HG03095 (cell line): Measurements from ENCODE around the gene CPD.

Source experiments
- ATAC-seq: cut with Tn5 transposase; IDR thresholded peaks from one replicate; pipeline ENCODE4 v1.9.1; 2021; ENCODE audit warnings: moderate library complexity; ENCODE audit not compliant: unreplicated experiment

The CPD gene

GRCh38 chr17:30493780-30494179 is 115.1 kb downstream of the CPD start:
- ATAC-seq = no peak

DNA sequence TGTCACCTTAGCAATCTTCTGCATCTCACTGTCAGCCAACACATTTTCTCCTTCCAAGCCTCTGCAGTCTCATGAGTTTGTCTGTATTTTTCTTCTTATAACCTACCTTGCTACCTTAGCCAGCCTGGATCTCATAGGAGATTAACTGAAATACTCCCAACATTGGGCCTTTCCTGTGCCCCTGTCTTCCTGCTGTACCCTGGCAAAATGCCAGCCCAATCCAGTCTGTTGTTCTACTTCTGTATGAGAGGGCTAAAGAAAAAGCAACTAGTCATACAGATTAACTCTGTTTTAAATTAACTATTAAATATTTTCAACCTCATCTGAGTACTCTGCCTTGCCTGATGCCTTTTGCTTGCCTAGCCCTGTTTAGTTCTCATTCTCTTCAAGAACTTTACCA is 116.9 kb downstream of the CPD start:
- no peak for ATAC-seq

DNA sequence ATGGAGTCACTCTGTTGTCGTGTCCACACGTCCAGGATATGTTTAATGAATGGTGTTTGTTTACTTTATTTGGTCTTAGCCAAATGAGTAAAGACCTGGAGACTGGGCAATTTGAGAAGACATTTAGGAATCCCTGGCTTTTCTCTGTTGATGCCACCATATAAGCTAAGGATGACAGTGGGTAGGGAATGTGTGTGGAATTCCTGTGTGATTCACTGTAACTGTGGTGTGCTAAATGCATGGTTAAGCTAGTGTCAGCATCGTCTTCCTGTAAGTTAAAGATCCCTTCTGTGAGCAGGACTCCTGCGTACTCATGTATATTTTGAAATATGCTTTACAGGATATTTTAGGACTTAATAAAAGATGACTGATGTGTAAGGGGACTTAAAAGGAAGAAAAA is 124.8 kb downstream of the CPD start:
- ATAC-seq = no peak

DNA sequence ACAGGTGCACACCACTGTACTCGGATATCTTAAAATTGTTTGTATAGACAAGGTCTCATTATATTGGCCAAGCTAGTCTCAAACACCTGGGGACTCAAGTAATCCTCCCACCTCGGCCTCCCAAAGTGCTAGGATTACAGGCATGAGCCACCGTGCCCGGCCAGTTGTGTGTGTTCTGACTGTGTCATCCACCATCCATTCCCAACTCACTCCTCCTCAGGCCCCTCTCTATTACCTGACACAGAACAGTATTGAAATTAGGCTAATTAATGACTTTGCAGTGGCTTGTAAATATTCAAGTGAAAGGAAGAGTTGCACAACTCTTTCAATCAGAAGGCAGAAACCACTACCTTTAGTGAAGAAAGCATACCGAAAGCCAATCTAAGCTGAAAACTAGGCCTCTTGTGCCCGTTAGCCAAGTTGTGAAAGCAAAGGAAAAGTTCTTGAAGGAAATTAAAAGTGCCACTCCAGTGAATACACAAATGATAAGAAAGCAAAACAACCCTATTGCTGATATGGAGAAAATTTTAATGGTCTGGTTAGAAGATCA is 127.2 kb downstream of the CPD start:
- ATAC-seq = no peak

DNA sequence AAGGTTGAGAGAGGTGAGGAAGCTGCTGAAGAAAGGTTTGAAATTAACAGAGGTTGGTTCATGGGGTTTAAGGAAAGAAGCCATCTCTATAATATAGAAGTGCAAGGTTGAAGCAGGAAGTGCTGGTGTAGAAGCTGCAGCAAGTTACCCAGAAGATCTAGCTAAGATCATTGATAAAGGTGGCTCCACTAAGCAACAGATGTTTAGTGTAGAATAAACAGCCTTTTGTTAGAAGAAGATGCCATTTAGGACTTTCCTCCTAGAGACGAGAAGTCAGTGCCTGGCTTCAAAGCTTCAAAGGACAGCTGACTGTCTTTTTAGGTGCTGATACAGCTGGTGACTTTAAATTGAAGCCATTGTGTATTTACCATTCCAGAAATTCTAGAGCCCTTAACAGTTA is 127.8 kb downstream of the CPD start:
- no peak for ATAC-seq

DNA sequence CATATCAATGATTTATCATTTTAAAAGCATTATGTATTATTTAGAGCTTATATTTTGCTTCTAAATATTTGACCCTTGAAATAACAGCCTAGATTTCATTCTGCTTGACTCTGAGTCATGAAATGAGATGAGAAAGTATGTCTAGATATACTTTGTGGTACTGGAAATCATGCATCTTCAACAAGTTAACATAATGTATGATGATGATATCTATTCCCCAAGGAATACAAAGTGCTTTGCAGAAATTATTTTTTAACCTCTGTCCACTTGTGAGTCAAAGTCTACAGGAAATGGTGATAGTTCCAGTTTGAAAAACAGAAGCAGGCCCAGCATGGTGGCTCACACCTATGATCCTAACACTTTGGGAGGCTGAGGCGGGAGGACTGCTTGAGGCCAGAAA is 134.6 kb downstream of the CPD start:
- ATAC-seq = no peak

- no peak for ATAC-seq
Measured at GRCh38 chr17:30514895-30515596, 136.3 kb downstream of the CPD start.

DNA sequence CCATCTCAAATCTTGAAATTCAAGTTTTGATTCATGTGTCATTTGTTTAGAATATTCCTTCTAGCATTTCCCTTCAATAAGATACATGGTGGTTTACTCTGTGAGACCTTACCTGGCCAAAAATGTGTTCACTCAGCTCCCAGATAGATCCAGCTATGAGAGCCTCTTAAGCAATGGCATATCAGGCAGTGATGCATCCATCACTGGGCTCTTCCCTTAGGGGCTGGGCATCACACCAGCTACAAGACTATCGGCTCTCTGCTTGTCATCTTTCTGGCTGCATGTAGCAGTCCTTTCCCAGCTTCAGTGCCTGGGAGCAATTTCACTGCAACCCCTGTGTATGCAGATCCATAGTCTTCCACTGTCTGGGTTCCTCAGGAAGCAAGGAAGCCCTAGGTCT is 139.1 kb downstream of the CPD start:
- no peak for ATAC-seq

DNA sequence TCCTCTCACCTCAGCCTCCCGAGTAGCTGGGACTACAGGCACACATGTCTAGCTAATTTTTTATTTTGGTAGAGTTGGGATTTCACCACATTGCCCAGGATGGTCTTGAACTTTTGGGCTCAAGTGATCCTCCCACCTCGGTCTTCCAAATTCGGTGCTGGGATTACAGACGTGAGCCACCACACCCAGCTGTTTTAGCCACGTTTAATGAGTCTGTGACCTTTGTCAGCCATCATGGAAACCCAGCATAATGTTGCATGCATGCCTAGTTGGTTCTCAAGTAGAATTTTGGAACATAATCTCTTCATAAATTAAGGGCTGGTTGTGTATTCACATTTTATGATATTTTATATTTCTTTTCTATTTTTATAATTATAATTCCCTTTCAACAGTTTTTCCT is 140.4 kb downstream of the CPD start:
- ATAC-seq = no peak
